ENCODE results near the gene TBATA. TPM values are rescaled to one million over a fixed set of nuclear protein-coding genes. Genes with fewer than 3 reads are reported as not detected.

TBATA gene
- polyA plus RNA-seq, 3 donors: not detected

- TF ChIP-seq CTCF (IDR thresholded peaks at IDR 0.05): no peak
- Histone ChIP-seq H2AFZ (ENCODE audit: insufficient read depth, low read depth, low read length, poor library complexity, severe bottlenecking) (peak overlapping the region; percentile 59), H4K20me1 (ENCODE audit: insufficient read depth, low read length) (no peaks in the 10 kb centered on the region), H3K4me3 (replicated peaks in 1 of 3; ENCODE audit: low read depth in 2 of 3, low read length in 3 of 3) (no peak overlapping the region), H3K27me3 (ENCODE audit: control insufficient read depth in 2 of 2, insufficient read depth in 2 of 2, low read length in 2 of 2) (no peaks in the 10 kb centered on the region), H3K4me1 (ENCODE audit: control insufficient read depth in 1 of 2, insufficient read depth in 2 of 2, low read length in 2 of 2) (peaks cover 29 to 30% of the 10 kb centered on the region in 2 donors), H3K79me2 (ENCODE audit: insufficient read depth, low read length) (no peaks in the 10 kb centered on the region), H3K27ac (ENCODE audit: low read depth in 1 of 2, low read length in 2 of 2) (peak overlapping the region in 1 of 2 donors; percentile 6), H3K9me3 (replicated peaks in 1 of 2; ENCODE audit: control insufficient read depth in 1 of 2, insufficient read depth in 1 of 2, low read length in 2 of 2) (no peaks in the 10 kb centered on the region), H3K9ac (ENCODE audit: insufficient read depth, low read length, poor library complexity, severe bottlenecking) (no peak overlapping the region), H3K4me2 (replicated peaks; ENCODE audit: extremely low read depth, low read length, poor library complexity, severe bottlenecking) (no peak overlapping the region), H3K36me3 (replicated peaks in 1 of 2; ENCODE audit: control insufficient read depth in 1 of 2, insufficient read depth in 2 of 2, low read length in 2 of 2) (no peaks in the 10 kb centered on the region)
- peak overlapping the region in 1 of 2 donors; percentile 36 for H3K4me3 Mint-ChIP-seq
- intact Hi-C loops (cut with micrococcal nuclease): no loop called here
- DNase-seq: peak; percentile 56 to 81 (median 65)
- H3K36me3 Mint-ChIP-seq: no peaks in the 10 kb centered on the region
- peak overlapping the region in 5 of 7 donors; percentile 12 to 70 (median 63) for H3K27ac Mint-ChIP-seq
- H3K9me3 Mint-ChIP-seq: no peaks in the 10 kb centered on the region
- peaks cover 26% of the 10 kb centered on the region for H3K4me1 Mint-ChIP-seq
- peaks cover 2% of the 10 kb centered on the region in 3 donors for H3K27me3 Mint-ChIP-seq (ENCODE audit: low read depth in 3 of 3)
- 65% methylated on average over 12 of the region's 16 CpGs for WGBS (ENCODE audit: insufficient coverage)
Observed at GRCh38 chr10:70779511-70780369, 5.4 kb downstream of the TBATA start.

GRCh38 chr10:70779088-70779487, 6.1 kb downstream of the TBATA start:
- Histone ChIP-seq H2AFZ (ENCODE audit: insufficient read depth, low read depth, low read length, poor library complexity, severe bottlenecking) (peak overlapping the region; percentile 59), H4K20me1 (ENCODE audit: insufficient read depth, low read length) (no peaks in the 10 kb centered on the region), H3K27ac (ENCODE audit: low read depth in 1 of 2, low read length in 2 of 2) (no peak overlapping the region), H3K27me3 (ENCODE audit: control insufficient read depth in 2 of 2, insufficient read depth in 2 of 2, low read length in 2 of 2) (no peaks in the 10 kb centered on the region), H3K4me2 (replicated peaks; ENCODE audit: extremely low read depth, low read length, poor library complexity, severe bottlenecking) (no peak overlapping the region), H3K9ac (ENCODE audit: insufficient read depth, low read length, poor library complexity, severe bottlenecking) (no peak overlapping the region), H3K9me3 (replicated peaks in 1 of 2; ENCODE audit: control insufficient read depth in 1 of 2, insufficient read depth in 1 of 2, low read length in 2 of 2) (no peaks in the 10 kb centered on the region), H3K36me3 (replicated peaks in 1 of 2; ENCODE audit: control insufficient read depth in 1 of 2, insufficient read depth in 2 of 2, low read length in 2 of 2) (no peaks in the 10 kb centered on the region), H3K79me2 (ENCODE audit: insufficient read depth, low read length) (no peaks in the 10 kb centered on the region), H3K4me1 (ENCODE audit: control insufficient read depth in 1 of 2, insufficient read depth in 2 of 2, low read length in 2 of 2) (peaks cover 26 to 29% of the 10 kb centered on the region in 2 donors), H3K4me3 (replicated peaks in 1 of 3; ENCODE audit: low read depth in 2 of 3, low read length in 3 of 3) (no peak overlapping the region)
- no peak for DNase-seq
- H3K9me3 Mint-ChIP-seq: no peaks in the 10 kb centered on the region
- no peak overlapping the region for H3K4me3 Mint-ChIP-seq
- intact Hi-C loops (cut with micrococcal nuclease): no loop called here
- H3K27me3 Mint-ChIP-seq (ENCODE audit: low read depth in 3 of 3): peaks cover 0 to 3% (median 2%) of the 10 kb centered on the region in 3 donors
- TF ChIP-seq CTCF (IDR thresholded peaks at IDR 0.05): no peak
- H3K4me1 Mint-ChIP-seq: peaks cover 24% of the 10 kb centered on the region
- WGBS (ENCODE audit: insufficient coverage): 70% methylated on average over 2 of the region's 2 CpGs
- no peaks in the 10 kb centered on the region for H3K36me3 Mint-ChIP-seq
- H3K27ac Mint-ChIP-seq: peak overlapping the region in 2 of 7 donors; percentile 42 to 70
